ENCODE data around the gene PIGU. TPM values are rescaled to one million over a fixed set of nuclear protein-coding genes. Genes with fewer than 3 reads are reported as not detected.

Gene PIGU
- total and polyA plus RNA-seq, 9 of the 15 experiments (the other 6 are each of a cell fraction or from before 2014, with no cell fraction given) = 6.5 to 100 (median 28.1) TPM

- TF ChIP-seq NKRF (IDR thresholded peaks at IDR 0.05; ENCODE audit: borderline replicate concordance) (peak; percentile 44; the same call in 1 of the 2 replicates), PBX2 (CRISPR knock-in tag; IDR thresholded peaks at IDR 0.05; ENCODE audit: low read depth) (no peak), PBX2 (tag; conservative IDR thresholded peaks at IDR 0.05; ENCODE audit: low read depth) (no peak), SIN3A (IDR thresholded peaks at IDR 0.05; ENCODE audit: borderline replicate concordance in 2 of 2, control insufficient read depth in 1 of 2, low read depth in 2 of 2, low read length in 2 of 2) (peak in 1 of 2 experiments; percentile 81), ZC3H8 (IDR thresholded peaks at IDR 0.05) (no peak), ATF7 (IDR thresholded peaks at IDR 0.05) (peak; percentile 96), ZNF449 (CRISPR knock-in tag; IDR thresholded peaks at IDR 0.05) (no peak), MEIS2 (IDR thresholded peaks at IDR 0.05; ENCODE audit: partially characterized antibody) (peak; percentile 5), KLF13 (tag; IDR thresholded peaks at IDR 0.05; ENCODE audit: borderline replicate concordance, low read depth) (no peak), ZMIZ1 (IDR thresholded peaks at IDR 0.05; ENCODE audit: low read depth in 2 of 2, low read length in 2 of 2) (0 out of 4 replicates have a peak, but pooled peaks of 1 of the 2 experiments have one; percentile 9), JUN (IDR thresholded peaks at IDR 0.05; ENCODE audit: borderline replicate concordance, low read depth, low read length) (0 out of 2 replicates have a peak, but pooled peaks have one; percentile 8), JUN (CRISPR knock-in tag; IDR thresholded peaks at IDR 0.05; ENCODE audit: borderline replicate concordance) (no peak), VEZF1 (CRISPR knock-in tag; IDR thresholded peaks at IDR 0.05) (peak; percentile 95), PHB2 (IDR thresholded peaks at IDR 0.05; ENCODE audit: low read depth) (no peak; the same call in 1 of the 2 replicates)
Measured at GRCh38 chr20:34704177-34705007, 27.5 kb upstream of the PIGU start, which contains the start of gene TP53INP2 (continued).

Measured in K562 (cell line).